DMS114 treated with DMSO at 0.1 percent for 48 hours (cell line): ENCODE results near the gene MSL2.
"Not testable (repeated sequence)": the region's sequence is repeated elsewhere in the genome, so short reads cannot be mapped to it uniquely, and the experiment has no call there.

Source experiments
- DNase-seq: peaks from one replicate; lab custom pipeline; 2025; ENCODE audit not compliant: unreplicated experiment; lab: John Stamatoyannopoulos, UW

Gene MSL2

DNA sequence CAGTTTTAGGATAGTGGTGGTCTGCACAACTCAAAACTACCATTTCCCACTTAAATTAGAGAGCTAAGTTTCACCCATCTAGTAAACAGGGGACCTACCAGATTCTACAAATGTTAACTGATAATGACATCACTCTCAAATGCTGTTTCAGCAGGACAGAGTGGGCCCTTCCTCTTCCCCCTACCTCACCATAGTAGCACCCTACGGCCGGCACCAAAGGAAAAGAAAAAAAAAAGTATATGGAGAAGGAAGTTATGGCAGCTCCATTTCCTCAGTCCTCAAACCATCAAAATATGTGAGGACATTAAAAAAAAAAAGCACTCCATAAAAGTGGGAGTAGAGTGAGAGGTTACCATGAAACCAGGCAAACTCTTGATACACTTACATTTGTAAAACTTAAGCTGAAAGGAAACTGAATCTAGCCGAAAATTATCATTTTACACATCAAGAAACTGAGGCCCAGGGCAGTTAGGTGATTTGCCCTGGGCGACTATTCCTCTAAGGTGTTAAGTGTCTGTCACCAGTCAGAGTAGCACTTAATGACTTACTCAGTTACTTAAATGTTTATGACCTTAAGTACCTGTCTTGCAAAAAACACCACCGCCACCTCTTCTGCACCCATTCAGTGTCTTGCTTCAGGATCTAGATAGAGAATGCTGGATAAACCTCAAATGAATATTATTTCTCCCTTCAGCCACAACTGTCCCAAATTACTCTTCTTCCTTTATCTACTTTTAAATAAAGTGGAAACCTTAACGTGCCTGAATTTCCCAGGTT, 2.7 kb downstream of the MSL2 start:
- DNase-seq = peak; percentile 22

DNA sequence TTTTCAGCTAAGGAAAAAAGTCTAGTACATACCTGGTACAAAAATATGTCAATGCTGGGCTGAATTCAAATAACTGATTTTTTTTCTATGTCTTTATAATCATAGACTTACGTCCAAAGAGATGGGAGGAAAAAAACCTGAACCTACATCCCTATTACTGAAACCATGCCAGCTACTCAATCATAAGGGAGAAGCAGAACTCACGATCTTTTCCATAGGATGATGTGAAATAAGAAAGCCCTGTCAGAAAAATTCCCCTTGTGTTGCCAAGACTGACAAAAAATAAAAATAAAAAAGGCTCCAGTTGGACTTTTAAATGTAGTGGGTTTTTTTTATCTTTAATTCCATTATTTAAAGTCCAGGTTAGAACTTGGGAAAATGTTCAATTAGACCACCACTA, 3.3 kb downstream of the MSL2 start:
- DNase-seq = no peak

DNA sequence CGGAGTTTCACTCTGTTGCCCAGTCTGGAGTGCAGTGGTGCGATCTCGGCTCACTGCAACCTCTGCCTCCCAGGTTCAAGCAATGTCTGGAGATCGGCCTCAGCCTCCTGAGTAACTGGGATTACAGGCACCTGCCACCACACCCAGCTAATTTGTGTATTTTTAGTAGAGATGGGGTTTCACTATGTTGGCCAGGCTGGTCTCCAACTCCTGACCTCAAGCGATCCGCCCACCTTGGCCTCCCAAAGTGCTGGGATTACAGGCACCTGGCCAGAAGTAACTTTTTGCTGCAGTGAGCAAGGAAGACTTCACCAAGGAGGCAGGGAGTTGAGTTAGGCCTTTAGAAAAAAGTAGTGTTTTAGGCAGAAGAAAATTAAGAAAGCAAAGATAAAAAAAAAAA, 3.9 kb downstream of the MSL2 start:
- not testable (repeated sequence) for DNase-seq

DNA sequence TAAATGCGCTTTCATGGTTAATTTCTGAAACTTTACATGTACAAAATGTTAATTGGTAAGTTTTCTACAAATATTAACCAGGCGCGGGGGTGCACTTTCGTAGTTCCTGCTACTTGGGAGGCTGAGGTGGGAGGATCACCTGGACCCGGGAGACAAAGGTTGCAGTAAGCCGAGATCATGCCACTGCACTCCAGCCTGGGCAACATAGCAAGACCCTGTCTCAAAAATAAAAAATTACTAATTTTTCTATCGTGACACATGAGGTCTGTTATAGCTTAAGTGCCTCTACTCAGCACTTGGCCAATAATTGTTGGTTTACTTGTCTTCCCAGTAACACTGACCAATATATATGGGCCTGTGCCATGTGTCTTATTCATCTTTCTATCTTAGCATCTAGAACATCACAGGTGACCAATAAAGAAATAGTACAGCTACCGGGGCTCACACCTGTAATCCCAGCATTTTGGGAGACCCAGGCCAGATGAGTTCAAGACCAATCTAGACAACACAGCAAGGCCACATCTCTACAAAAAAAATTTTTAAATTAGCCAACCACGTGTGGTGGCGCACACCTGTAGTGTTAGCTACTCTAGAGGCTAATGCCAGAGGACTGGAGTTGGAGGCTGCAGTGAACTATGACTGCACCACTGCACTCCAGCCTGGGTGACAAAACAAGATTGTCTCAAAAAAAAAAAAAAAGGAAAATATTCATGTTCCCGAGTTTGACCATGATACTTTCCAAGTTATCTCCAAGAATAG, 6.1 kb downstream of the MSL2 start:
- DNase-seq = no peak

DNA sequence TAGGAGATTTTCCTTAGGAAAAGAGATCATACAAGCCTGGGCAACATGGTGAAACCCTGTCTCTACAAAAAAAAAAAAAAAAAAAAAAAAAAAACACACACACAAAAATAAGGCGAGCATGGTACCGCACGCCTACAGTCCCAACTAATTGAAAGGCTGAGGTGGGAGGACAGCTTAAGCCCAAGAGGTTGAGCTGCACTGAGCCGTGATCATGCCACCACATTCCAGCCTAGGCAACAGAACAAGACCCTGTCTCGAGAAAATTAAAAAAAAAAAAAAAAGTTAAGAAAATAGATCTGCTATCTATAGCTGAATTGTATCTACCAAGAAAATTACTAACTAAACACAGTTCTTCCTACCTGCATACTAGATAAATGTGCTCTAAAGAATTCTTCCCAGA, 7.1 kb downstream of the MSL2 start:
- DNase-seq = no peak

DNA sequence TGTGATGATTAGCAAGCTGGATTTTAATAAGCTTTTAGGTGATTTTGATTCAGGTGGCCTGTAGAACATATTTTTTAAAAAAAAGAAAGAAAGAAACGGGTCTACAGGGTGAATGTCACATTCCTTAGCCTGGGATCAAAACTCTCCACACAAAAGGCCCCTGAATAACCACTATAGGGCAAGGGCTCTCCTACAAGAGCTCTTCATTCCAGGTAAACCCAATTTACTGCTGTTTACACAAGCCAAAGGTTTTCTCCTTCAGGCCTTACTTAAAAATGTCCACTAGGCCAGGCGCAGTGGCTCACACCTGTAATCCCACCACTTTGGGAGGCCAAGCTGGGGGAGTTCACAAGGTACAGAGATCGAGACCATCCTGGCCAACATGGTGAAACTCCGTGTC, 8.3 kb downstream of the MSL2 start:
- DNase-seq = no peak

- no peak for DNase-seq
Measured at GRCh38 chr3:136186846-136187245, 9.3 kb downstream of the MSL2 start.

GRCh38 chr3:136186344-136186743, 9.8 kb downstream of the MSL2 start:
- DNase-seq = no peak

GRCh38 chr3:136184703-136185102, 11.4 kb downstream of the MSL2 start:
- no peak for DNase-seq

GRCh38 chr3:136181741-136182140, 14.4 kb downstream of the MSL2 start:
- no peak for DNase-seq

DNA sequence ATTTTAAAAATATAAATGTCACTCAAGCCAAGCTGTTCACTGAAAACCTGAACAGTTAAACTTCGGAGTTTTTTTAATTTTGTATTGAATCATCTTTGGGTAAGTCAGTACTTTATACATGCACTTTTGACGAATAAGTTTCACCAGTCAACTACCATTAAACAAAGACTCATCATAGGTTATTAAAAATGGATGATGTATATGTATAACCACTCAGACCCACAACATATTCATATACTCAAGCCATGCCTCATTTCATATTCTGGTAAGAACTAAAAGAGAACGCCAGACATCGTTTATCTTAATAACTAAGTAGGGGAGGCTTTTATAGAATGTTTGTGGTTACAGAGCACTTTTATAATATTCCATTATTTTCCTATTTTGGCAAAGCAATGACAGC, 18.3 kb downstream of the MSL2 start:
- no peak for DNase-seq

- DNase-seq = no peak
Measured at GRCh38 chr3:136173939-136174490, 22.1 kb downstream of the MSL2 start.

DNA sequence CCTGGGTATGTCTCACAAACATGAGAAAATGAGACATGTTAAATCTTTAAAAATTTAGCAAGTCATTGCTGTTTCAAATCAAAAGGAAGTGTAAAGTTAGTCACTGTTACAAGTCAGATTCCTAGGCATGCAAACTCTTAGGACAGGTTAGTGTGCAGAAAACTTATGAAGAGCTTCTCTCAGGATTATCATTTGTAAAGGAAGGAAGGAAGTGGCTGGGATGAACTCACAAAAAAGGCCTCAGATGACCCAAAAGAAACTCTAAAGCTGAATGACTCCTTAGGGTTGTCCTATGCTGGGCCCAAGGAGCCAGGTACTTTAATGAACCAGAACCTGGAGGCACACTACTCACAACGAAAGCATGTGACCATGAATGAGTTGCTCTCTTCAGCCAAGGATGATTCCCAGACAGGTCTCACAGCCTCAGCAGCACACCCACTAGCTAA, 25.0 kb downstream of the MSL2 start:
- DNase-seq = no peak

GRCh38 chr3:136168236-136168635, 27.9 kb downstream of the MSL2 start:
- DNase-seq = not testable (repeated sequence)

DNA sequence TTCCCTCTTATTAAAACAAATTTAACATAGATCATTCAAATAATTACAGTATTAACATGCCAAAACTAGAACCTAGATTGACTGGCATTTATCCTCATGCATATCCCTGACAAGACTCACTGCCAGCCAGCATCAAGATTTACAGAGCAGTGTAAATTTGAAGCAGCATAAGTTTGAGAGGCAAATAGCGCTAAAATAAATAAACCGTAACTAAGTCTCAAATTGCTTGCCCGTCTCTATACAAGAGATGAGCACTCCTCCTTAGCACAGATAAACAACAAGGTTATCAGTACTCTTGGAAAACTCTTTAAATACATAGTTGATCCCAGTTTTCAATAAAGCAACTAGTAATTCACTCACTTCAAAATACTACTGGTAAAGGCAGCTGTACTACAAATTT, 29.6 kb downstream of the MSL2 start:
- no peak for DNase-seq

DNA sequence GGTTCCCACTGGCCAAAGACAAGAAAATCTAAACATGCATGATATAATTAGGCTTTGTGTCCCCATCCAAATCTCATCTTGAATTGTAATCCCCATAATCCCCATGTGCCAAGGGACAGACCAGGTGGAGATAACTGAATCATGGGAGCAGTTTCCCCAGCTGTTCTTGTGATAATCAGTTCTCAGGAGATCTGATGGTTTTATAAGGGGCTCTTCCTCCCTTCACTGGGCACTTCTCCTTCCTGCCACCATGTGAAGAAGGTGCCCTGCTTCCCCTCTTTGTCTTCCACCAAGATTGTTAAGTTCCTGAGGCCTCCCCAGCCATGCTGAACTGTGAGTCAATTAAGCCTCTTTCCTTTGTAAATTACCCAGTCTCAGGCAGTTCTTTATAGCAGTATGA, 32.5 kb downstream of the MSL2 start:
- not testable (repeated sequence) for DNase-seq

- DNase-seq = no peak
Measured at GRCh38 chr3:136162322-136162721, 33.8 kb downstream of the MSL2 start.

DNA sequence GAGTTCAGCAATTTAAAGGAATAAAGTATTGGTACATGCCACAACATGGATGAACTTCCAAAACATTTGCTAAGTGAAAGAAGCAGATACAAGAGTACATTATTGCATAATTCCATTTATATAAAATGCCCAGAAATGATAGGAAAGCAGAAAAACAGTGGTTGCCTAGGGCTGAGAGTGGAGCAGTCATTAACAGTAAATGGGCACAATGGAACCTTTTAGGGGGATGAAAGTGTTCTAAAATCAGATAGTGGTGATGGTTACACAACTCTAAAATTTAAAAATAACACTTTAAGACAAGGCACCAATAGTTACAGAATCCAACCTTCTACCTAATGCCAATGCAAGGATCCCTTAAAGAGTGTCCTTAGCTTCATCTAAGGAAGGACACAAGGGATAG, 34.6 kb downstream of the MSL2 start:
- DNase-seq = no peak

GRCh38 chr3:136152963-136153362, 43.2 kb downstream of the MSL2 start:
- no peak for DNase-seq

DNA sequence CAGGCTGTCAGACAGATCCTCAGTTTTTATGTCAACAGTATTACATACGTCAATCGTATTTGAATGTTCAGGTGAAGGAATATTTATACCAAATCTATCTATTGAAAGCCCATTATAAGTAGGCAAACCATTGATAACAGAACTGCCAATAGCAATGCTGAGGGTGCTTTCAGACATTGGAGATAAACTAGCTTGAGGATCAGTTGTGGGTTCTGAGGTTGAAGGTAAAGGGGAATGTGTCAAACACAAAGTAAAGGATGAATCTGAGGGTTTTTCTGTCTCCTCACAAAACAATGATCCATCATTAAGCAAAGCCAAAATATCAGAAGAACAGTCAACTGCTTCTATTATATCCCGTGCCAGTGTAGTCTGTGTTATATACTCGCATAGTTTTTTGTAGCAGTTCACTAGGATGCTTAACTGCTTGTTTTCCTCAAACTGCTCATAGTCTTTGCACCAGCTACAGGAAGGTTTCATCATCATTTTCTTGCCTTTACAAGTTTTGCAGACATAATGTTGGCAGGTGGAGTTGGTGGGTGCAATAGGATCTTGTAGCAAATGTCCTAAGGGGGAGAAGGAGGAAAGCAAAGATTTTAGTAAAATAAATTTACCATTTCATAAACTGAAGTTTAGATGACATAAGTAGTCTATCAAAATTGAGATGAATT, 43.8 kb downstream of the MSL2 start:
- DNase-seq = no peak

DNA sequence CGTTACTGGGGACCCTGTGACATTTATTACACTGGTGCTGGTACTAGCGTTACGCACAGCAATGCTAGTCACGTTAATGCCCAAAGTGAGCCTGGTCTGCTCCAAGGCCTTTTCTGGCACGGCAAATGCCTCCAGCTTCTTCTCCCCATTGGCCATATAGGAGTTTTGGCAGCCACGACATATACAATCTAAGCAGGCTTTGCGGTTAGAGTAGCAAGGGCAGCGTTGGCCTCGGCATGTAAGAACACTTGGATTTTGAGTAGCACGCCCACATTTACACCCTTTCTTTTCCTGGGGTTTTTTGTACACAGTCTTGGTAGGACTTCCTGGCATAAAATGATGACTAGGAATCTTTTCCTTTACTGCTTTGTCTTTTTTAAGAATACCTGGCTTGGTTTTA, 44.9 kb downstream of the MSL2 start:
- no peak for DNase-seq

GRCh38 chr3:136149667-136150066, 46.5 kb downstream of the MSL2 start:
- DNase-seq = no peak
